ENCODE results near the gene ZBTB16.

ZBTB16 gene

DNA sequence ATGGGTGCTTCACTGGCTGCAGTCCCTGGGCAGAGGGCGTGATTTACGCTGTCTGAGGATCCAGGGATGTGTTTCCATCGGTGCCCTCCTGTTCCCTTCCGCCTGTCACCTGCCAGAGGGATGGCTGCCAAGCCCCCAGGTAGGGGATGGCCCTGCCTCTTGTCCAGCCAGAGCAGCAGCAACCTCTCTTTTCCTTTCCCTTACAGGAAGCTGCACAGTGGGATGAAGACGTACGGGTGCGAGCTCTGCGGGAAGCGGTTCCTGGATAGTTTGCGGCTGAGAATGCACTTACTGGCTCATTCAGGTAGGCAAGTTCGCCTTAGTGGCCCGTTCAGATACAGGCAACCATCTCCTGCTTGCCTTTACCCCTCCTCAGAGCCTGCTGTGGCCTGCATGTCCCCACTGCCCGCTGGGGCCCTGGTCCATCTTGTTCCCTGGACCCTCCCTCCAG is 96.6 kb downstream of the ZBTB16 start:
- DNase-seq = no peak

DNA sequence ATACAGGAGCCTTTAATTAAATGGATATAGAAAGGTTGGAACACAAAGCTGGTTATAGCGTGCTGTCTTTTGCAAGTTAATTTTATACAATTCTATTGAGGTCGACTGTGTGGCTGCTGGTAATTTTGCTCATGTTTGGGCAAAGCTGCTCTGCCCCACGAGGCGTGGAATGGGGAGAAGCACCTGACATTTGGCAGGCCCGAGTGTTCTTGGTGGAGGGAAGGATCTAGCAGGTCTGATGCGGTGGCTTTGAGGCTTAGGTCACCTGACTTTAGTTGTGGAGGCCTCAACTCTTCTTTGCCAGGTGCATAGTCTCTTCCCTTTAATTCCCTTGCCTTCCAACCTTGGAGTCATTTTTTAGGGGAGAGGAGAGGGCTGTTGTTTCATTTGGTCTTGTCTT is 97.3 kb downstream of the ZBTB16 start:
- DNase-seq = no peak

DNA sequence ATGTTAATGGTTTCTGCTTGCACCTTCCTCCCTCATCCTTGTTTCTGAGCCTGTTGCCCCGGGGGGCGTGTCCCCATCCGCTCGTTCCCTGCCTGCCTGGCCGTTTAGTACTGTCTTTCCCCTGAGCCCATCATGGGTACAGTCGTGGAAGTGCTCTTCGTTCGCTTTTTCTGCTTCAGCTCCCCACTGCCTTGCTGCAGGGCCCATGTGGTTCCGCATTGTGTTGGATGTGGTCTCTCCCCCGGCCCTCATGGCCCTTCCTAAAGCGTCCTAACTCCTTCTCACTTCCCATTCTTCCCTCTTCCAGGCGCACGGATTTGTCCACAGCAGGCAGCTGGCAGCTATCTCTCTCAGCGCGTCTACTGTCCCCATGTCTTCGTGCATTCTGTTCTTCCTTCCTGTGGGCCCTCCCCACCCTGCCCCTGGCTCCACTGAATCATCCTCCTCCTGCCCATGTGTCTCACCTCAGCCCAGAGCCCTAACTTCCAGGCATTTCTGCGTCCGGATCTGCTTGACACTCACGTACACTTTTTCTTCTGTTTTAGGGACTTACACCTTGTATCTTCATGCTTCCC is 98.1 kb downstream of the ZBTB16 start:
- DNase-seq = no peak

DNA sequence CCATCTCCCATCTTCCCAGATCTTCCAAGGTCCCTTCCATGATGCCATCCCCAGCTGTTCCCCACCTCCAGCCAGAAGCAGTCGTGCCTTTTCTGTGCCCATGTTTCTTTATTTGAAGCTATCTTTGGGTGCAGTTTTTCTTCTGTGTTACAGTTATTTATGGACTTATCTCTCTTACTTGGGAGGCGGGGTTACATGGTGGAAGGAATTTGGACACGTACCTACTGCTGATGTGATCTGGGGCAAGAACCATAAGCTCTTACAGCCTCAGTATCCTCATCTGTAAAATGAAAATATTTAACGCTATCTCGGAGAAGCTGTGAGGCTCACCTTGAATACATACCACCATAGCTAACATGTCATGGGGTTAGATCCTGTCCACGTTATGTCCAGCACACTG is 98.9 kb downstream of the ZBTB16 start:
- DNase-seq = no peak

DNA sequence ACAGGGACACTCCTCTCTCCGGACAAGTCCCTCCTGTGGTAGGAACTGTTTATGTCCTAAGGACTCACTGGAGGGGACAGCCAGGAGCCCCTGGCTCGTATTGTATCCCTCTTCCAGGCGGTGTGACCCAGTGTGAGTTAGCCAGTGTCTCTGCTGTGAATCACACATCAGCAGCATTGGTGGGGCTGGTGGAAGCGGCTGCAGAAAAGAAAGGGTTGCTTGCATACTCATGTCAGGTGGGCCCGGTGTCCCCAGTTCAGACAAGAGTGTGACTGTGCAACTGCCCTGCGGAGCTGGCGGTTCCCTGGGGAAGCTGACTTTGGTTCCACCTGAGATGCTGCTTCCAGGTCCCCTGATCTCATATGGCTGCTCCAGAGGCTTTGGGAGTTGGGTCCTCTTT is 99.4 kb downstream of the ZBTB16 start:
- DNase-seq = no peak

DNA sequence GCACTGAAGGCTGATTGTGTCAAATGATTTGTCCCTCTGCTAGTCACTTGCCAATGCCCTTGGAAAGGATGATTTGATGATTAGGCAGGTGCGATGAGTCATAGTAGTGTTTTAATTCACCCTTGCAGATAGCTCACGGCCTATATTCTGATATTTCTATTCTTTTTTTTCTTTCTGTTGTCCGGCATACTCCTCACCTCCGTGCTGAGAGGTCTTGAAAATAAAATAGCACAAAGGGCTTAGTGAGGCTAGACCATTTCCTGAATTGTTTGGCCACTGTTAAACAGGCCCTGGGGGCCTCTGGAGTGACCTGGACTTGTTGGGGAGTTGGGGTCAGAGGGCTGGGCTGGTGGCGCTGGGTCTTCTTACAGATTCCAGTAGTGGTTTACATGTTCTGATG is 99.8 kb downstream of the ZBTB16 start:
- DNase-seq = no peak

DNA sequence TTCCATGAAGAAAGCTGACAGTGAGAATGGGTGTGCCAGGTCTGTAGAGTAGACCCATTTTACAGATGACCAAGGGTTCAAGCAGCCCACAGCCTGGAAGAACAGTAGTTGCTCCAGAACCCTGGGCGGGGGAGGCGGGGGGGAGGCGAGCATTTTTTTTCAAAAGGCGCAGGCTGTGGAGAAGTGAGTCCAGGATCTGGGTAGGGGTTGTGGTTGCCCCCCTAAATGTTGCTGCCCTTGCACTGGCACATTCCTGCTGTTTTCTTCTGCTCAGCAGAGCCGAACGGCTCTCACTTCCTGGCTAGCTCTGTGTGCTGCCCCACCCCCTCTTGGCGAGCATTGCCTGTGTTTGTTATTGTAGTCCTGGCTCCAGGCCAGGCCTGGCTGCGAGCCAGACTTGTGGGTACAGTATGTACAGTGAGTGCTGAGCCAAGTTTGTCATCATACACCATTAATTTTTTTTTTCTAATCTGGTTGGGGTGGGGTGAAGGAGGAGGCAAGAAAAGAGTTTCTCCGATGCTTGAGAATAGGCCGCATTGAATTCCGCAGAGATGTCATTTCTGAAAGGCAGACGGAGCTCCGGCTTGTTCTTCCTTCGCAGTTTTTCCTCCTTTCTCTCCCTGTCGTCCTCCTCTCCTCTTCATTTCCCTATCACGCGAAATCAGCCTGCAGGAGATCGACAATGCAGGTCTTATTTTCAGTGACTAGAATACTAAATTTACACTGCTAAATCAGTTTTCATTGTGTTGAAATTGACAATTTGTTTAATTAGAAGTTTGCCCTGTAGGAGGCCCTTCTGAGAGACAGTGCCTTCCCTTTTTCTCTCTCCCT is 100.5 kb downstream of the ZBTB16 start:
- DNase-seq = peak; percentile 95

DNA sequence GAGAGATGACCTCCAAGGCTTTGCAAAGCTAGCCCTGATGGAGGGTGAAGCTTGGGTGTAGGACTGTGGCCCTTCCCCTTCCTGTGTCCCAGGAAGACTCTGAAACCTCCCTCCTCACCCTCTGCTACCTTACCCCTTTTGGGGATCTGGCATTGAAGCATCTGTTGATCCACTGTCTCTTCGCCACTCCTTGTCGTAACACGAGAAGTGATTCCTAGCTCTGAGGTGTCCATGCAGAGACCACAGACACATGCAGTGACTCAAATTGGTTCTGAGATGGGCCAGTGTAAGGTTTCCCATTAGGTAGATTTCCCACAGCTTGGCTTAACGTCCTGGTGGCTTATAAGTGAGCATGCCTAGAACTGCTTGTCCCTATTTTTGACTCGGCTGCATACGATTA is 101.4 kb downstream of the ZBTB16 start:
- DNase-seq = no peak

DNA sequence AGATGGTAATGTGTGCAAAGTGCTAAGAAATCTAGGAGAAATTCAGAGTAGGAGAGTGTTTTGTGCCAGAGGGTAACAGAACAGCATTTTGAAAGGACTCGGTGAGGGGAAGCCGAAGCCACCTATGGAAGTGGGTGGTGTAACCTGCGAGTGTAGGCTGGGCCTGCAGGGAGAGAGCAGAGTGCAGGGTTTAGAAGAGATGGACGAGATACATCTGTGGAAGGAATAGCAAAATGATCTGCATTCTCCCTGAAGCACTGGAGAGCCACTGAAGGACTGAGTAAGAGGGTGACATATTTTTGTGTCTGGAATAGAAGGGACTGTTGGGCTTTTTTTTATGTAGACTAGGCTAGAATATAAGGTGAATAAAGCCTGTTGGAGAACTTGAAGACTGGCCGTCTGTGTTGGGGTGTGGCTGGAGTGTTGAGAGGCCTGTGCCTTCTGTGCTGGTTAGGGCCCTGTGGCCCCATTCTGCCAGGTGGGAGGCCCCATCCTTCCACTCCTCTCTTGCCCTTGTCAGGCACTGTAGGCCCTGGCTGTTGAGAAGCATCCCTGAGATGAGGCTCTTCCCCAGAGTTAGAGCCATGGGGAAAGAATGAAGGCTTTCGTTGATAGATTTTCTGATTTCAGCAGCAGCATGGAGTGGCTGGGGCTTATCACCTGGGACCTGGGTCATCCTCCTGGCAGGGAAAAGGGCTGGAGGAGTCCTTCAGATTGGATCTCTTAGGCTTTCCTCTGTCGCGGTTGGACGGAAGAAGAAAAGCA is 102.2 kb downstream of the ZBTB16 start:
- DNase-seq = no peak

DNA sequence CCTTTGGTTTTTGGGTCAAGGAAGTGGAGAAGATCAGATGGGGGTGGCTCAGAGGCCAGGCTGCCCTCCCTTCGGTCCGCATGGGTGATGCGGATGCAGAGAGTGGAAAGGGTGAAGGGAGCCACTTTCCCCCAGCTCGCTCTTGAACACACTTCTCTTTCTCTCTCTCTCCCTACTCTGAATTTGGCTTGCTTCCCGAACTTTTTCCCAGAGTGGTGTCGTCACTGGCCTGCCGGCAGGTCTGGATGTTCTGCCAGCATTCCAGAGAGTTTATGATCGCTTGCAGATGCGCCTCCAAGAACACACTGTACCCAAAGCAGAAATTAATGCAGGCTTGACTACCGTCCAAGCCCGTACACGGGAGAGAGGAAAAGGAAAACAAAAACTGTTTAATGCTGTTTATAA is 103.2 kb downstream of the ZBTB16 start:
- no peak for DNase-seq

DNA sequence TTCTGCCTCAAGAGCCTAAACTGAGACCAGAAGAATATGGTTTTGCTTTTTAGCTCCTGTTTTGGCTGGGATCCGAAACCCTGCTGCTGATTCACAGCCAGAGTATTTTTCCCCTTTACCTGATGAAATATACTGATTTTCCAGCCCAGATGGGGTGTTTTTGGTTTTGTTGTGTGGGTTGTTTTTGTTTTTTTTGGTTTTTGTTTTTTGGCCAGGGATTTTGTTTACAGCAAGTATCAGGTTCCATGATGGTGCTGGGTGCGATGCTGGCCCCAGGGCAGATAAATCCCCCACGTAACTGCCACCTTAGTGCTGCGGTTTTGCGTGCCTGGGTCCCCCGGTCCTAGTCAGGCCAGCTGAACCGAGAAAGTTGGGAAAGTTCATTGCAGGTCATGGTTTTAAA is 103.7 kb downstream of the ZBTB16 start:
- no peak for DNase-seq

DNA sequence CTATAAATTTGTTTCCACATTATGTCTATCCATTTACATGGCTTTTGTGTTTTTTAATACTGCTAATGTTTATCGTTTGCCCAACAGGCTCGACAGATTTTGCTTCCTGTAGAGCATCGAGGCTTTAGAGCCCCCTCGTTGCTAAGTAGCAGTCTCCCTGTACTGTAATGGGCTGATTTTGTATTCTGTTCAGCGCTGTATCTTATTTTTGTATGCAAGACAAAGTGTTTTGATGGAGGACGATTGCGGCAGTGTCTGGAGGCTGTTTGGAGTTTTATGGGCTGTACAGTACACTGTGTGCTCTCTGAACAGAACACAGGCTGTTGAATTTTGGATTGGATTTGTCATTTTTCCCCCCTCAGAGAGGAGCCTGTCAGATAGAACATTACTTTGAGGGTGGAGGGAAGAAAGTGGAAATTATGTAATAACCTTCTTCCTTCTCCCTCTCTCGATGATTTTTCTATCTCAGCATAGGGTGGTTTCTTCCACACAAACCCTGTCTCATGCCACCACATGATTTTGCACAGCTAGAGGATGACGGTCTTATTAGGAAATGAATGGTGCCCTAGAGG is 104.4 kb downstream of the ZBTB16 start:
- no peak for DNase-seq

DNA sequence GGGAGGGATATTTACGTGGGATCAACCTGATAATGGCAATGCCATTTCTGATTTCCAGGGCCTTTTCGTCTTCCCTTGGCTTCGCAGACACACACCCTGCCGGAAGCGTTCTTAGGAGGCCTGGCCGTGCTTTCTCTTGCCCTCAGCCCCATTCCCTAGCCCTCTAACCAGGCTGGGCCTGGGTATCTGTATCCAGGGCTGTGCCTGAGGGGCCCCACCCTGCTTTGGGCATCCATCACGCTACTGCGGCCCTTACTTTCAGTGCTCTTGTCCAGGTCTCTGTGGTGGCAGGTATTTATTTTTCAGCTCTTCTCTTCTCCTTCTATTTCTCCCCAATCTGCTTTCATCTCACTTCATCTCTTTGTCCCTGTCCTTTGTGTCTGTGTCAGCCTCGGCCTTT is 105.0 kb downstream of the ZBTB16 start:
- no peak for DNase-seq

DNA sequence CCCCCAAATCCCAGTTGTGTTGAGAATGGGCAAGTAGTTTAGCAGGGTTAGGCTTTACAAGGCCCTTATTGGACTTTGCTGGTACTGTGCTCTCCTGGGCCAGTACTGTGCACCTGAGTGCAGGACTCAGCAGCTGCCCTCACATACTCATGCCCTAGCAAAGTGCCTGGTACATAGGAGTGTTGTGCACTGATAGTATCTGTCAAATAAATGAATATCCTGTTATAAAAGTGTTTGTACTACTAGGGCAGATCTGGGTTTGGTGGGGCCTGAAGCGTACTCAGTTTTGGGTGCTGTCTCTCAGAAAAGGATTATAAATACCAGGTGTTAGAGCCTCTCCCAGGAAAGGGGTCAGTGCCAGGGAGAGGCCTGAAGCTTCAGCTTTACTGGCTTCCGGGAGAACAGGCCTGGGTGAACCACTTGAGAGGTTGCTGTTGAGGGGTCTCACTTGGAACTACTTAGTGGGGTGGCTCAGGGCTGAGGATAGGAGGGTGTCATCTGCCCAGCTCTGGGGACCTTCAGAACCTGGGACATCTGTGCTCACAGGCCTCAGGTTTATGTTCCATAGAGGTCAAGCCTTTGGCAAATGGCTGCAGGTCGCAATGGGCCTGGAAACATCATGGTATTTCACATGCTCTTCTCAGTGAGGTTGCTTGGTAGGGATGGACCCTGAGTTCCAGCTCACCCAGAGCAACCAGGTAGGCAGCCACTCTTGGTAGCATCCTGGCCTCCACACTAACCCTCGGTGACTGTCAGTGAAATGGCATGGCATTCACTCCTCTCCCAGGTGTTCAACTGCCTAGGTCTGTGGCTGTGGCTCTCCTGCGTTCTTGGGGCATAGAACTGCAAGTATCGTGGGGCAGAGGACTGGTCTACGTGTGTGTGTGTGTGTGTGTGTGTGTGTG is 106.1 kb downstream of the ZBTB16 start:
- DNase-seq = no peak

DNA sequence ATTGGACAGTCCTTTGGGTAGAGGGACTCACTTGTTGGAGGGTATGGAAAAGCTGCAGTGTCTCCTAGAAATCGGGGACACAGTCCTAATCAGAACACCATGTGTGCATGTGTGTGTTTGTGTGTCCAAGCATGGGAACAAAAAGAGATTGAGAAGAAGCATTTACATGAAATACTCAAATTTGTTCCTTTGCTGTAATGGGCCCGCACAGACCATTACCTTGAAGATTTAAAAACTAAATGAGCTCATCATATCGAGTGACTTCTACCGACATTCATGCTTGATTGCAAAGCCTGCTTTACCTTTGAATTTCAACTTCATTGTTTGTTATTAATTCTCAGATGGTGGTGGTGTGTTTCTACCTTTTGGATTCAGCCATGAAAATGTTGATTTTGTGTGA is 106.9 kb downstream of the ZBTB16 start:
- DNase-seq = no peak

DNA sequence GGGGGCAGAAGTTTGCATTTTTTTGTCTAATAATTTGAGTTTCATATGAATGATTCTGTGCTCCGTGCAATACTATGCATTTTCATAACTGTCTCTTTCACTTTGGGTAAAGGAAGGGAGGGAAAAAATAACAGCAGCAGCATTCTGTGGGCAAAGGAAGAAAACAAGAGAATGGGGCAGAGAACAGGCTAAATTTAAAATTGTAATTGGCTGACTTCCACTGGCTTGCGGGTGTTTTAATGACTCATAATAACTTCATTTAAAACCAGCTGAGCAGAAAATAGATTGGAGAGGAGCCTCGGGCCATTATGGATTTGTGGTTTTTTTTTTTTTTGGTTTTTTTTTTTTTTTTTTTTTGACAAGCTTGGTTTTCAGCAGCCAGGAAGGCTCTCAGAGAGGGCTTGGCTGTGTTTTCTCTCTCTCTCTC is 107.4 kb downstream of the ZBTB16 start:
- DNase-seq = no peak

DNA sequence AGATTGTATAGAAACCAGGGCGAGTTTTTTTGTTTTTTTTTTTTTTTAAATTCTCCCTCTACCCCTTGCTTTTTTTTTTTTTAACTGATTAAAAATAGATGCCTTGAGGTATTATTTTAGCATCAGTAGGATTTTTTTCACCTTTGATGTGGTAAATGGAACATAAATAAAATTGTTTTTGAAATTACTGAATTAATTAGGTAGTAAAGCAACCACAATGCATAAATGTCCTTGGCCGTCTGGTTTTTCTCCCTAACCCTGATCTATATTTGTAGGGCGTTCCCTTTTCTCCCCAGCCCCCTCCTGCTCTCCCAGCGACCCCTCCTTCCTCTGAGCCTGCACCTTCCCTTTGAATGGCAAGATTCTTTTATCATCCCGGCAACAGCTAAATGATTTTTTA is 107.8 kb downstream of the ZBTB16 start:
- DNase-seq = no peak

DNA sequence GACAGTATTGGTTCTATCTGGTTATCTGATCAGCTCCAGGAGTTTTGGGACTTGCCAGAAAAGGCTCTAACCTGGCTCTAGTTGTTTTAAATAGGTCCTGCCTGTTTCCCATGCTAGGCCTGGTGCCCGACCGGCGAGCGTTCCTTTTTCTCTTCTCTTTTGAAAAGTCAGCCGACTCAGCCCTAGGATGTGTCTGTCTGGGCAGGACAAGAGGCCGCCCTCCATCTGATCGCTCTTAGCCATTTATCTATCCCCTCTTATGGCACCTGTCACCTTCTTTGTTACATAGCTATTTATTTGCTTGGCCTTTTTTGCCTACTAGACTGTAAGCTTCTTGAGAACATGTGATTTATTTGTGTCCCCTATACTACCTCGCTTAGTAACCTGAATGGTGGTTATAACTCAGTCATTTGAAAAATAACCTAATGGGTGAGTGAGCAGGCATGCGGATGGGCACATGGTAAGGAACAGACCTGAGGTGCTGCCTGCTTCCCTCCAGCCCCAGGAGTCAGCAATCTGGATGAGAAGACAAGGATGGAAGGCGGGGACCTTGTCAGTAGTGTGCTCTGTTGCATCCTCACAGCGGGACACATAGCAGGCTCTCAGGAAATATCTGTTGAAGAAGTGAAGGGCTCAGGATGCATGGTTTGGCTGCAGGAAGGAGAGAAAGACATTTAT is 108.4 kb downstream of the ZBTB16 start:
- no peak for DNase-seq

DNA sequence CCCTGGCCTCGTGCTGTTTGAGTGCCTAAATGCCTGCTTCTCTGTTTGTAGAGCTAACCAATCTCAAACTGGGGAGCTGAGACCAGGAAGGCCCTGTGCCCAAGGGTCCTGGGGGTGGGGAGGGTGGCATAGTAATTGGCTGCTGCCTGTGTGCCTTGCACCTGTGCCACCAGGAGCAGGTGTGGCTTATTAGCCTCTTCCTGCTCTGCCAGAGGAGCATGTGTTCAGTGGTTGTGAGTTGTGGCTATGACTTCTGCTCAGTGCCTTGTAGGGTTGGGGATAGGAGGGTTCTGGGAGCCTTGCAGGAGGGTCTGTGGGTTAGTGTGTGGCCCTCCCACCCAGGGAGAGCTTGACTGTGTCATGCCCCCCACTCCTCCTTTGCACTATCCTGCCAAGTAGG is 109.2 kb downstream of the ZBTB16 start:
- no peak for DNase-seq

DNA sequence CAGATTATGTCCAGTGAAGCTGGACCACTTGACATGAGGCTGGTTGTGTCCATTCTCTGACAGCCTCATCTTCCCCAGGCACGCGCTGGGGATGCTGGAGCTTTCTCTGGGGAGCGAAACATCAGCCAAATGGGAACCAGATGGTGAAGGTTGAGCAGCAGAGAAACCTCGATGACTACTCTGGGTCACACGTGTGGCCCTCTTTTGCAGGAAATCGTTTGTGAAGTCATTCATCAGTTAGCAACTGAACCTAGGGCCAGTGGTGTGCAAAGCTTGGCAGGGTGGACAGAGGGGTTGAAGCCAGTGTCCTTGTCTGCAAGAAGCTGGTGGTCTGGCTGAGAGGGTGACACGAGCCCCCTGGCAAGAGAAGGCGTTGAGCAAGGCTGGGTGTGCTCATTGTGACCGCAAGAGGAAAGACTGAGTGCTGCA is 109.8 kb downstream of the ZBTB16 start:
- DNase-seq = no peak

DNA sequence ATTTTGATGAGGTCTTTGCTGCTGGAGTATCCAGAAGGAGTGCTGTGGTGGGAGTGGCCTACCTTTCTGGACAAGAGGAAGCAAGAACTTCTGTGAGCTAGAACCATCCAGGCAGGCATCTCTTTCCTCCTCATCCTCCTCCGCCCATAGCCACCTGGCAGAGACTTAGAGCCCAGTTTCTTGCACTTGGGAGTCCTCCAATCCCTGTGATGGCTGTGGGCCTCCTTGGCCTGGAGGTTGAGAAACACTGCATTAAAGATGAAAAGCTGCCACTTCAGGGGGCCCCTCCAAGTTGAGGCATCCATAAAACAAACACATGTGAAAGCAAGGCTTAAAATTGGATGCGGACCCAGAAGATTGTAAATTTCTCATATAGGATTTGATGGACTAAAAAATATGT is 110.3 kb downstream of the ZBTB16 start:
- DNase-seq = no peak

DNA sequence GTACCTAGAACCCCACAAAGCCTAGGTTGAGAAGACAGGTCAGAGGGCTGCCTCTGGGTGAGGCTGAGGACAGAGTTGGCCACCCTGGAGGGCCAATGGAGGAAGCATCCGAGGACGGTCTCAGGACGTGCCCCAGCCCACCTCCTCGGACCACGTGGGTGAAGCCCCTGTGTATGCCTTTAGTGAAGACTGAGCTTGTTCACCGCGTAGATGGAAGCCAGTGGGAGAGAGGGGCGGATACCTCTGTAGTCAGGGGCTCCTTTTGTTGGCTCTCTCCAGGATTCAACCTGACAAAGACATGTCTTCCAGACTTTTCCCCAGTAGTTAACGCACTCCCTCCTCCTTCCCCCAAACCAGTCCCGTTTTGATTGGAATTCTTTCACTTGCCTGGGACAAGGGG is 110.7 kb downstream of the ZBTB16 start:
- DNase-seq = no peak

Measured in effector CD8-positive, alpha-beta T cell (primary cell).